Spinal cord (tissue), 10 donors: ENCODE measurements around the gene SPRED3. TPM values are rescaled to one million over a fixed set of nuclear protein-coding genes. Genes with fewer than 3 reads are reported as not detected.

Source experiments
- DNase-seq, 6 donors: peaks; one replicate each; pipeline versions ENCODE4 v3.0.0 to v3.0.0-alpha.2; 2013 to 2015; ENCODE audit warnings: low spot score in 6 of 6, low read depth in 4 of 6
- H3K27ac ChIP-seq: one replicate; pipeline ENCODE4 v1.5.1; 2013; ENCODE audit warnings: low read depth, low read length, control low read depth
- H3K27me3 ChIP-seq: one replicate; pipeline ENCODE4 v1.6.1; 2013; ENCODE audit warnings: low read length; ENCODE audit not compliant: control insufficient read depth, insufficient read depth
- H3K36me3 ChIP-seq: one replicate; pipeline ENCODE4 v1.6.1; 2013; ENCODE audit warnings: low read length; ENCODE audit not compliant: control insufficient read depth, insufficient read depth
- H3K4me1 ChIP-seq: one replicate; pipeline ENCODE4 v1.6.1; 2013; ENCODE audit warnings: low read length; ENCODE audit not compliant: control insufficient read depth, insufficient read depth
- H3K4me3 ChIP-seq: one replicate; pipeline ENCODE4 v1.5.1; 2013; ENCODE audit warnings: low read depth, low read length, control low read depth
- H3K9me3 ChIP-seq: one replicate; pipeline ENCODE4 v1.6.1; 2013; ENCODE audit warnings: low read length; ENCODE audit not compliant: control insufficient read depth, insufficient read depth
- WGBS: methylation state at CpG from one replicate; pipeline ENCODE4 v1.1.5; 2013; ENCODE audit warnings: missing lambda C conversion rate; ENCODE audit not compliant: insufficient coverage; 5-methylcytosine and 5-hydroxymethylcytosine counted together
- polyA plus RNA-seq, 2 donors: library from polyadenylated mRNA; unstranded; fragments of 120-200 nt; gene quantifications; one replicate each; pipeline ENCODE4 v1.2.1, GENCODE V29; 2013; ENCODE audit not compliant: insufficient read length in 2 of 2
- total RNA-seq, 2 donors: library from RNA; depleted of rRNA in 1 of 2; stranded (reverse); fragments of 120-200 nt in 1 of 2; fragments of >200 nt in 1 of 2; gene quantifications; one replicate each; pipeline versions ENCODE4 v1.2.3 to v1.2.4, GENCODE V29; 2013 to 2014
- donor health status: healthy.

The SPRED3 gene
- total and polyA plus RNA-seq, 4 donors = 1.3 to 9.3 (median 5.1) TPM

DNA sequence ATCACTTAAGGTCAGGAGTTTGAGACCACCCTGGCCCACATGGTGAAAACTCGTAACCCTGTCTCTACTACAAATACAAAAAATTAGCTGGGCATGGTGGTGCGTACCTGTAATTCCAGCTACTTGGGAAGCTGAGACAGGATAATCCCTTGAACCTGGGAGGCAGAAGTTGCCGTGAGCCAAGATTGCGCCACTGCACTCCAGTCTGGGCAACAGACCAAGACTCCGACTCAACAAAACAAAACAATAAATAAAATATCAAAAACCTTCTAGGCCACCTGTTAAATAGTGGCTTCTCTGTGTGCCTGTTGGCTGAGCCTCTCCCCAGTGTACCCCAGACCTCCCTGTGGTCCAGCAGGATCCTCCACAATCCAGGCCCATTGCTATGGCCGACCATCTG is 17.4 kb upstream of the SPRED3 start:
- WGBS = 87% methylated on average over 5 of the region's 6 CpGs
- Histone ChIP-seq H3K36me3 (peaks cover 2% of the 10 kb centered on the region), H3K9me3 (no peaks in the 10 kb centered on the region), H3K4me1 (peaks cover 13% of the 10 kb centered on the region), H3K27me3 (no peaks in the 10 kb centered on the region), H3K4me3 (no peak overlapping the region), H3K27ac (no peak overlapping the region)
- DNase-seq = no peak

DNA sequence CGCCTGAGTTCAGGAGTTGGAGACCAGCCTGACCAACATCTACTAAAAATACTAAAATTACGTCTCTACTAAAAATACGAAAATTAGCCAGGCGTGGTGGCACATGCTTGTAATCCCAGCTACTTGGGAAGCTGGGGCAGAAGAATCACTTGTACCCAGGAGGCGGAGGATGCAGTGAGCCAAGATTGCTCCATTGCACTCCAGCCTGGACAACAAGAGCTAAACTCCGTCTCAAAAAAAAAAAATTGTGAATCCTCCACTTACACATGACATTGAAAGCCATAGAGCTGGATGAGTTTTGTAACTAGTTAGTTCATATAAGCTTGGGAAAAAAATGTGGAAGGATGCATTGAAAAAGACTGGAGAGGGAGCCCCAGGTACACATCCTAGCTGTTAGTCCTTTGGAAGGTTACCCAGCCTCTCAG is 14.6 kb upstream of the SPRED3 start:
- no peak for DNase-seq
- H3K4me1 ChIP-seq = peaks cover 21% of the 10 kb centered on the region
- peak overlapping the region; percentile 84 for H3K4me3 ChIP-seq
- no peaks in the 10 kb centered on the region for H3K27me3 ChIP-seq
- no peaks in the 10 kb centered on the region for H3K9me3 ChIP-seq
- H3K36me3 ChIP-seq = peaks cover 29% of the 10 kb centered on the region
- peak overlapping the region; percentile 94 for H3K27ac ChIP-seq
- 85% methylated on average over 4 of the region's 6 CpGs for WGBS

DNA sequence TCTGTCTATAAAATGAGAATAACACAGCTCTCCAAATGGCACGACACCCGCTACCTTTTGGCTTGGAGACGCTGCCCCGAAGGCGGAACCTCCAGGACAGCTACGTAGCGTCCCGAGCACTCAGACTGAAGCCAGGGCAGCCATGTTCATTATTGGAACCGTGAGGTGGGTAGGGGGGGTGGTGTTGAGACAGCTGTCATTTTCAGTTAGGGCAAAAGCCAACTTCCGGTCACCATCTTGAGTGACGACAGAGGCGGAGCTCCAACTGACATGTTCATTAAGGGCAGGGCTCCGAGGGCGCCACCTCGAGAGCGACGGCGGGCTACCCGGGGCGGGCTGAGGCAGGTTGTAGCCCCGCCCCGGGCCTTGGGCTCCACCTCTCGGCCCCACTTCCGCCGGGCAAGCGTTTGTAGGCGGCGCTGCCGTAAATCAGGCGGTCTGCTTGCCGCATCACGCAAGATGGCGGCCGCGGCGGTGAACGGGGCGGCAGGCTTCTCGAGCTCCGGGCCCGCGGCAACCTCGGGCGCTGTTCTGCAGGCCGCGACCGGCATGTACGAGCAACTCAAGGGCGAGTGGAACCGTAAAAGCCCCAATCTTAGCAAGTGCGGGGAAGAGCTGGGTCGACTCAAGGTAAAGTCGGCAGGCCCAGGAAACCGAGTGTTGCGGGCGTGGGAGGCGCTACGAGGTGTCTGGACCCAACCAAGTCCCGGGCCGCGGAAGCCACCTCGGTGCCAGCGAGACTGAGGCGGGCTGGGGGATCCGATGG is 14.0 kb upstream of the SPRED3 start, which contains the start of gene PSMD8:
PSMD8 (plus strand) TSS at position 240 of the 766 bp plus-strand sequence; CDS start at position 271, 31 bp downstream.
- no peaks in the 10 kb centered on the region for H3K27me3 ChIP-seq
- WGBS = under 1% methylated on average over 65 of the region's 65 CpGs
- H3K9me3 ChIP-seq = no peaks in the 10 kb centered on the region
- peaks cover 35% of the 10 kb centered on the region for H3K36me3 ChIP-seq
- H3K27ac ChIP-seq = peak within 1 kb of the TSS; percentile 94
- H3K4me1 ChIP-seq = peaks cover 21% of the 10 kb centered on the region
- peak; percentile 94 to 100 (median 99) for DNase-seq
- H3K4me3 ChIP-seq = peak within 1 kb of the TSS; percentile 84

DNA sequence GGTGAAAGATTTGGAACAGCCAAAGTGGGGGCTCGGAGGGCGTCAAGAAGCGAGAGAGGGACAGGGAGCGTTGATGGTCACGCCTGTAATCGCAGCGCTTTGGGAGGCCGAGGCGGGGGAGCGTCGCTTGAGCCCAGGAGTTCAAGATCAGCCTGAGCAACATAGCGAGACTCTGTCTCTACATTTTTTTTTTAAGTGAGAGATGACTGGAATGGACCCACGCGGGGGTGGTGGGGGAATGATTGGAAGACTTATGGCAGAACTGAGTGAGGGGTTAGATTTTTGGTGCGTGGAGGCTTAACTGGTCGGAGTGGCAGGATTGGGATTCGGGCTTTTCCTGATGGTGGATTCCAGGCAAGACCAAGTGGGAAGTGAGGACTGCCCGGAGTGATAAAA is 13.4 kb upstream of the SPRED3 start:
- Histone ChIP-seq H3K27me3 (no peaks in the 10 kb centered on the region), H3K4me1 (peaks cover 21% of the 10 kb centered on the region), H3K36me3 (peaks cover 41% of the 10 kb centered on the region), H3K9me3 (no peaks in the 10 kb centered on the region), H3K27ac (peak overlapping the region; percentile 94), H3K4me3 (peak overlapping the region; percentile 84)
- 2% methylated on average over 18 of the region's 18 CpGs for WGBS
- DNase-seq = no peak

DNA sequence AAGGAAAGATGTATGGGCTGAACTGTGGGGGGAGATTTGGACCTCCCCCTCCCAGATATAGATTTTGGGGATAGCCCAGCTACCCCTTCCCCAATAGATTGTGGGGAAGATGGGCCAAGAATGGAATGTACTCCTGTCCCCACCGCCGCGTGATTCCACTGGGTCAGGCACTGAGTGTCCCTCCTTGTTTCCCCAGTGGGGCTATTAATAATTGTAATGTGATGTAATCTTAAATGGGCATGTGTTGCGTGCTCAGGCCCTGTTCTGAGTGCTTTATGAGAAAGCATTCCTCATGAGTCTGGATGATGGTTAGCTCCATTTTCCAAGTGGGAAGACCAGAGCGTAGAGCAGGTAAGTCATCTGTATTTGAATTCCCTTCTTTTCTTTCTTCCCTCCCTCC is 12.7 kb upstream of the SPRED3 start:
- Histone ChIP-seq H3K9me3 (no peaks in the 10 kb centered on the region), H3K4me3 (peak overlapping the region; percentile 84), H3K27ac (no peak overlapping the region), H3K4me1 (peaks cover 21% of the 10 kb centered on the region), H3K27me3 (no peaks in the 10 kb centered on the region), H3K36me3 (peaks cover 47% of the 10 kb centered on the region)
- DNase-seq = no peak
- no CpG with 5 or more reads among the region's 5 CpGs for WGBS

DNA sequence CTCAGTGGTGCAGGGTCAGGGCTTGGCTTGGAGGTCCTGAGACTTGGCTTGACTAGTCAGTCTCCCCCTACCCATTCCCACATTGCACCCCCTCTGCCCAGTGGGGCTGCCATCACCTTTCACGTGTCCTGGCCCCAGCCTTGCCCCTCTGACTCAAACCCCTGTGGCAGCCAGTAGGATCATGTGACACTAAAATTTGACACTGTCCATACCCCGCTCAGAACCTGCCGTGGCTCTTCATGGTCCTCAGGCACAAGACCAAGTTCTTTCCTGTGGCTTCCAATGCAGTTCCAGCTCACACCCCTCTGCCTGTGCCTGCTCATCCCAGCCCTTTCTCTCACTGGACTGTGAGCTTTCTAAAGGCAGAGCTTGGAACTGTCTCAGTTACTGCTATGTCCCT is 11.9 kb upstream of the SPRED3 start:
- no peak for DNase-seq
- Histone ChIP-seq H3K4me1 (peaks cover 21% of the 10 kb centered on the region), H3K36me3 (peaks cover 56% of the 10 kb centered on the region), H3K9me3 (no peaks in the 10 kb centered on the region), H3K4me3 (no peak overlapping the region), H3K27ac (no peak overlapping the region), H3K27me3 (no peaks in the 10 kb centered on the region)
- 92% methylated on average over 3 of the region's 3 CpGs for WGBS

DNA sequence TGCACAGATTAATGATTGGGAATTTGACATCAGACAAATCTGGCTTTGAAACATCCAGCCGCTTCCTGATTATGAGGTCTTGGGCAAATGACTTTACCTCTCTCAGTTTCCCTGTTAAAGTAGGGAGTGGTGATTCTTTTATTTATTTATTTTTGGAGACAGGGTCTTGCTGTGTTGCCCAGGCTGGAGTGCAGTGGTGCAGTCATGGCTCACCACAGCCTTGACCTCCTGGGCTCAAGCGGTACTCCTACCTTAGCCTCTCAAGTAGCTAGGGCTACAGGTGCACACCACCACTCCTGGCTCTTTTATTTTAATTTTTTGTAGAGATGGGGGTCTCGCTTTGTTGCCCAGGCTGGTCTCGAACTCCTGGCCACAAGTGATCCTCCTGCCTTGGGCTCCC is 11.4 kb upstream of the SPRED3 start:
- peaks cover 60% of the 10 kb centered on the region for H3K36me3 ChIP-seq
- no peak overlapping the region for H3K4me3 ChIP-seq
- H3K9me3 ChIP-seq = no peaks in the 10 kb centered on the region
- no peak overlapping the region for H3K27ac ChIP-seq
- no peaks in the 10 kb centered on the region for H3K27me3 ChIP-seq
- WGBS = 93% methylated on average over 3 of the region's 4 CpGs
- H3K4me1 ChIP-seq = peaks cover 21% of the 10 kb centered on the region
- DNase-seq = no peak

DNA sequence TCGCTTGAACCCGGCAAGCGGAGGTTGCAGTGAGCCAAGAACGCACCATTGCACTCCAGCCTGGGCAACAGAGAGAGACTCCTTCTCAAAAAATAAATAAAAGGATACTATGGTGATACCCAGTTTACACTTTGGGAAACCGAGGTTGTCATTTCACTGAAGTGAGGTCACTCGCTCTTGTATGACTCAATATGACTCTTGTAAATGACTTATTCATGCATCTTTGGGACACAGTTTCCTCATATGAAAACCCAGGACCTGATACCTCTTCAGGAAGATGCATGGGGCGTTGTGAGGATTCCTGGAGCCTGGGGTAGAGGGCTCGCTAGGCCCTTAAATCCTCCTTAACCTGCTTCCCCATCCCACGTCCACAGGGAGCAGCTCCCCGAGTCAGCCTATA is 9.6 kb upstream of the SPRED3 start:
- Histone ChIP-seq H3K4me3 (no peak overlapping the region), H3K4me1 (peaks cover 17% of the 10 kb centered on the region), H3K27me3 (no peaks in the 10 kb centered on the region), H3K36me3 (peaks cover 78% of the 10 kb centered on the region), H3K27ac (no peak overlapping the region), H3K9me3 (no peaks in the 10 kb centered on the region)
- no peak for DNase-seq
- 89% methylated on average over 7 of the region's 10 CpGs for WGBS

DNA sequence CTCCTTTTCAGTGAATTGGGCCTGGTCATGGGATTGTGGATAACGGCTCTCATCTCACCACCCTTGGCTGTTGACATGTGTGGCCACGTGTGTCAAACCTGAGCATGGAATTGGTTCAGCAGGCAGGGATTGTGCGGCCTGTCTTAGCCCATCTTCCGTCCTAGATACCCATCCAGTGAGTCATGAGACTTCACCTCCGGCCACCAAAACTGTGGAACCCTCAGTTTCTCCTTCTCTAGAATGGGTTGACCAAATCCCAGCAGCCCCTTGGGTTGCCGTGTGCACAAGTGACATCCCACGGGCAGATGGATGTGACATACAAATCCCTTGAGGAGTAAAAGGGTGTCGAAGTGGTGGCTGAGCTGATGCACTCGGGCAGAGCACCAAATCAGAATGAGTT is 7.4 kb upstream of the SPRED3 start:
- peaks cover 14% of the 10 kb centered on the region for H3K27me3 ChIP-seq
- H3K27ac ChIP-seq = no peak overlapping the region
- H3K4me1 ChIP-seq = peaks cover 9% of the 10 kb centered on the region
- no peaks in the 10 kb centered on the region for H3K9me3 ChIP-seq
- no peak overlapping the region for H3K4me3 ChIP-seq
- WGBS = 98% methylated on average over 8 of the region's 9 CpGs
- no peak for DNase-seq
- peaks cover 98% of the 10 kb centered on the region for H3K36me3 ChIP-seq

DNA sequence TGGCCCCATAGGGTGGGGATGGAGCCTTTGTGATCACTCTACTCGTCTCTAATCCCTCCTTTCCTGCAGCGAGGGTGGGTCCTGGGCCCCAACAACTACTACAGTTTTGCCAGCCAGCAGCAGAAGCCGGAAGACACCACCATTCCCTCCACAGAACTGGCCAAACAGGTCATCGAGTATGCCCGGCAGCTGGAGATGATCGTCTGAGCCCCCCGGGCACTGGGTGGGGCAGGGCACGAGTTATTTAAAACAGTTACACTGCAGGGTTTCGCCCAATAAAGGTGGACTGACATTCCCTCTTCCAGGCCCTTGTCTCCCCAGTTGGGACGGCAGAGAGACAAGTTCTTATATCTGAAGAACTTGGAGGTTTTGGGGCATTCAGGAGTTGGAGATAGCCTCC is 5.3 kb upstream of the SPRED3 start:
- Histone ChIP-seq H3K4me3 (no peak overlapping the region), H3K27me3 (peaks cover 20% of the 10 kb centered on the region), H3K36me3 (peaks cover 84% of the 10 kb centered on the region), H3K27ac (no peak overlapping the region), H3K9me3 (no peaks in the 10 kb centered on the region), H3K4me1 (peaks cover 23% of the 10 kb centered on the region)
- WGBS = 98% methylated on average over 9 of the region's 10 CpGs
- no peak for DNase-seq
